Upper lobe of left lung (tissue), 4 donors: Measurements from ENCODE around the gene BTBD9.

ENCODE experiments used
- CTCF ChIP-seq, 6 experiments: fragments of 450-650 bp in 4 of 6; fragments of 200-600 bp in 2 of 6; sonication (generic) in 2 of 6; IDR thresholded peaks; one replicate each; pipeline ENCODE4 v1.5.1; 2016 to 2019; ENCODE audit warnings: antibody characterized with exemption in 6 of 6
- POLR2A ChIP-seq, 4 donors: fragments of 450-650 bp; IDR thresholded peaks; one replicate each; pipeline ENCODE4 v1.5.1; 2016 to 2017; ENCODE audit warnings: antibody characterized with exemption in 4 of 4, mild to moderate bottlenecking in 2 of 4
- POLR2AphosphoS5 ChIP-seq, 2 donors: sonication (generic); formaldehyde crosslinking; IDR thresholded peaks; one replicate each; pipeline ENCODE4 v1.5.1; 2017; ENCODE audit warnings: antibody characterized with exemption in 2 of 2

- no peak for TF ChIP-seq CTCF (IDR thresholded peaks at IDR 0.05)
- TF ChIP-seq POLR2A (IDR thresholded peaks at IDR 0.05): no peak
- TF ChIP-seq POLR2AphosphoS5 (IDR thresholded peaks at IDR 0.05): no peak
Measured at GRCh38 chr6:38403548-38403947, 236.2 kb downstream of the BTBD9 start.
